Neural cell (in vitro differentiated cells): ENCODE results near the gene MICU1.

ENCODE experiments used
- RAD21 ChIP-seq: fragments of 450-650 bp; conservative IDR thresholded peaks from 2 replicates; pipeline ENCODE4 v1.6.1; 2014; ENCODE audit warnings: antibody characterized with exemption, mild to moderate bottlenecking, moderate library complexity
- REST ChIP-seq: IDR thresholded peaks from 2 replicates; pipeline ENCODE4 v1.6.1; 2012; ENCODE audit warnings: borderline replicate concordance

DNA sequence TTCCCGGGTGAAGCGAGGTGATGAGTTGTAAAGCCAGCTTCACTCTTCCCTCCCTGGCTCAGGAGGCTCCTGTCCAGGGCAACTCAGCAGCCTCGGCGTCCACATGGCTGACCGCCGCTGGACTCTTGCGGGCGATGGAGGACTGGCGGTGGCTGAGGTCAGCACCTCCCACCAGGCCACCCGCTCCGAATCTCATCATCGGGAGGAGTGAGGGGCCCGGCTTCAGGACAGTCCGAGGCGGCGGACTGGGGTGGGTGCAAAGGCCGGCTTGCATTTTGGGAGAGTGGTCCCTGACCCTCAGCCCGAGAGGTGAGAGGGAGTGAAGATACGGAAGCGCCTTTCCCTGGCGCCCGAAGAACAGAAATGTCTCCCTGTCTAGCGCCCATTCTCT, 271.9 kb downstream of the MICU1 start:
- no peak for TF ChIP-seq REST
- no peak for TF ChIP-seq RAD21
